GM06990 (cell line): ENCODE data around the gene BAZ1A.

ENCODE experiments used
- DNase-seq: peaks from one replicate; pipeline ENCODE4 v3.0.0-alpha.2; 2011; ENCODE audit not compliant: insufficient read length; ENCODE audit errors: extremely low read depth
- H3K27me3 ChIP-seq: replicated peaks from 2 replicates; pipeline ENCODE4 v1.6.0; 2011; ENCODE audit warnings: low read length; ENCODE audit not compliant: control insufficient read depth, insufficient read depth
- H3K36me3 ChIP-seq: 2 replicates; pipeline ENCODE4 v1.5.1; 2011; ENCODE audit warnings: low read length; ENCODE audit not compliant: control insufficient read depth, insufficient read depth
- H3K4me3 ChIP-seq: replicated peaks from 2 replicates; pipeline ENCODE4 v1.5.1; 2011; ENCODE audit warnings: low read depth, mild to moderate bottlenecking, control low read depth, low read length
- CTCF ChIP-seq: IDR thresholded peaks from 2 replicates; pipeline ENCODE4 v1.5.1; 2011; ENCODE audit warnings: low read length, control low read depth, mild to moderate bottlenecking, inconsistent platforms; ENCODE audit not compliant: insufficient read depth, poor library complexity, severe bottlenecking

The BAZ1A gene

DNA sequence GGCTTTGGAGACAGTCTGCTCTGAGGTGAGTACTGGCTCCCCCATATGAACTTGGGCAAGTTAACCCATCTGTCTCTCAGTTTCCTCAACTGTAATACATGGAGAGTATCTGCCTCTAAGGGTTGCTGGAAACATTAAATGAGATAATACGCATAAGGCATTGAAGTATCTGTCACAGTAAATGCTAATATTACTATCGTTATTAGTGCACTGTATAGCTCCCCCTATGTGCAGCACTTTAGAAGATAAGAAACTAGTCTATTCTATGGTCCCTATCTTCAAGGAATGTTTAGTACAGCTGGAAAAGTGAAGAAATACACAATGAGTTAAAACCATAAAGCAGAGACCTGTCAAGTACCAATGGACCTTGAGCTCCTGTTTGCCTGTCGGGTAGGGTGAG lies 109.1 kb downstream of the BAZ1A start:
- Histone ChIP-seq H3K4me3 (no peak overlapping the region), H3K27me3 (no peaks in the 10 kb centered on the region), H3K36me3 (peaks cover 7% of the 10 kb centered on the region)
- TF ChIP-seq CTCF: peak; percentile 14
- DNase-seq: no peak

DNA sequence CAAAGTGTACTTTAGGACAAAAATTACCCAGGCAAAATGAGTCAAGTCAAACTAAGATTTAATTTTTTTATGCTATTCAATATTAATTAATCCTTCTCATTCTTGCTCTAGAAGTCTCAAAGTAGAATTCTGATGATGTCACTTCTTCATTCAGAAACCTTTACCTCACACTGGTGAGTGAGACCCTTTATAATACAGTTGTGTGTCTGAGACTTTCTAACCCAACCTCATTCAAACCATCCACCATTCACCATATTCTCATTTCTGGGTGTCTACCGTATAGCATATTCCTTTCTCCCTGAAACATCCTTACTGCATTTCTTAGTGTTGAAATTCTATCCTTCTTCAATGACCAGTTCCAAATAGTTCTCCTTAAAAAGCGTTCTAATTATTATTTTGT lies 119.9 kb downstream of the BAZ1A start:
- no peak for DNase-seq
- TF ChIP-seq CTCF: no peak
- Histone ChIP-seq H3K4me3 (no peak overlapping the region), H3K36me3 (peaks cover 5% of the 10 kb centered on the region), H3K27me3 (no peaks in the 10 kb centered on the region)

DNA sequence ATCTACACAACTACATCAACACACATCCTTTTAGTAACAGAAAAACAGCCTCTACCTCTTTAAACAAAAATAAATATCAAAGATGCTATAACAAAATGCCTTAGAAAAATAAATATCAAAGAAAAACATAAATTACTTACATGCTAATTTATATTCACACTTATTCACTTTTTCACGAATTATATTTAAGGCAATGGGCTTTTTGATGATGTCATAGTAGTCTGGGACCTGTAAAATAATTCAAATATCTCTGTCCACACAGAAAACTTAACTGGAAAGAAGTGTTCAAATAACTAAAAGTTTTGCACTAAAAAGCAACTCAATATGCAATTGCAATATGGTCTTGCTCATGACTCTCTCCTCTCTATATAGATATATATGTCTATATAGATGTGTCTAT lies 120.5 kb downstream of the BAZ1A start:
- no peak overlapping the region for H3K4me3 ChIP-seq
- no peak for TF ChIP-seq CTCF
- no peak for DNase-seq
- H3K36me3 ChIP-seq: peaks cover 5% of the 10 kb centered on the region
- H3K27me3 ChIP-seq: no peaks in the 10 kb centered on the region

GRCh38 chr14:34750670-34751069 lies 124.5 kb downstream of the BAZ1A start:
- Histone ChIP-seq H3K36me3 (peaks cover 2% of the 10 kb centered on the region), H3K4me3 (no peak overlapping the region), H3K27me3 (no peaks in the 10 kb centered on the region)
- DNase-seq: no peak
- TF ChIP-seq CTCF: no peak

DNA sequence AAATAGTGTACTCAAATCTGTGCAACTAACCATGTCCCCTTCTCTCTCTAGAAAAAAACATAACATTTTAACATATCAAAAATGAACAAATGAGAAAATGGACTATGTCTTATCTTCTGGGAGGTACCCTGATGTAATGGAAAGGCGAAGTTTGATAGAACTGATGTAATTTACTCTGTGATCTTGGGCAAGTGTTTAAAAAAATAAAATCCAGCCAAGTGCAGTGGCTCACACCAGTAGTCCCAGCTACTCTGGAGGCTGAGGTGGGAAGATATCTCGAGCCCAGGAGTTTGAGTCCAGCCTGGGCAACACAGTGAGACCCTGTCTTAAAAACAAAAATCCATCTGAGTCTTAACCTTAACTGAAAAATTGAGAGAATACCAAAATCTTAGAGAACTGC lies 124.9 kb downstream of the BAZ1A start:
- DNase-seq: no peak
- peaks cover under 1% of the 10 kb centered on the region for H3K36me3 ChIP-seq
- TF ChIP-seq CTCF: no peak
- H3K27me3 ChIP-seq: no peaks in the 10 kb centered on the region
- H3K4me3 ChIP-seq: no peak overlapping the region

GRCh38 chr14:34749408-34749807 lies 125.8 kb downstream of the BAZ1A start:
- H3K4me3 ChIP-seq: no peak overlapping the region
- no peak for TF ChIP-seq CTCF
- no peaks in the 10 kb centered on the region for H3K27me3 ChIP-seq
- no peaks in the 10 kb centered on the region; the same call in 1 of the 2 replicates for H3K36me3 ChIP-seq
- DNase-seq: no peak
